BE2C (cell line): ENCODE measurements around the gene RALGPS1.

Source experiments
- DNase-seq: peaks from one replicate; pipeline ENCODE4 v3.0.0-alpha.2; 2020
- H3K27me3 ChIP-seq: fragments of 250-450 bp; sonication (Bioruptor Pico); 2 replicates; pipeline ENCODE4 v1.5.1; 2020; ENCODE audit warnings: mild to moderate bottlenecking
- H3K36me3 ChIP-seq: fragments of 250-450 bp; sonication (Bioruptor Pico); 2 replicates; pipeline ENCODE4 v1.5.1; 2020; ENCODE audit warnings: mild to moderate bottlenecking
- H3K4me1 ChIP-seq: fragments of 250-450 bp; sonication (Bioruptor Pico); 2 replicates; pipeline ENCODE4 v1.5.1; 2020
- H3K4me3 ChIP-seq: 2 replicates; pipeline ENCODE4 v1.5.1; 2011; ENCODE audit warnings: low read depth, low read length
- H3K9me3 ChIP-seq: fragments of 250-450 bp; sonication (Bioruptor Pico); 2 replicates; pipeline ENCODE4 v1.5.1; 2020
- TF ChIP-seq, protein P1 (sequence below): IDR thresholded peaks from 2 replicates; pipeline ENCODE4 v1.5.1; 2012; ENCODE audit warnings: mild to moderate bottlenecking, low read depth, low read length

RALGPS1 gene

DNA sequence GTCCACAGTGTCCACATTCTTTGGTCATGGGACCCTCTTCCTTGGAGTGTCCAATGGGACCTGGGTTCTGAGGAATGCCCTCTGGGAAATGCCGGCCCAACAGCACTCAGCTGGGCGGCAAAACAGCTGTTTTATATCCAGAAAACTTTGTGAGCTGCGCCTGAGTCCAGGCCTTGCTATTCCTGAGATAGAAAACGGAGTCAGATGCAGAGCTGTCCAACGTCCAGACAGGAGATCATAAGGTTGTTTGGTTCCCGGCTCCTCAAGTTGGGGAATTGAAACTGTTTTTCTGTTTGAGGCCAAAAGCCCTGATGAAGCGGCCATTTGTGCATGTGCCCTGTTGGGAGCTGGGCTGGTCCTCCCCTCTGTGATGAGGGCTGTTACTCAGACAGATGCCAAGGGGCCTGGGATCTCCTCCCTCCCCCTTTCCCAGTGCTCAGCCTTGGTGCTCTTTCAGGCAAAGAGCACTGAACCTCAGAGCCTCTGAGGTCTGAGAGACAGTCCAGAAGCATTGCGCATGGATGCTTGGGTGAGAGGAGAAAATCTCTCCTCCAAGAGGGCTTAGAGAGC is 283.4 kb downstream of the RALGPS1 start:
- no peaks in the 10 kb centered on the region for H3K36me3 ChIP-seq
- no peaks in the 10 kb centered on the region for H3K9me3 ChIP-seq
- peaks cover 3% of the 10 kb centered on the region; the same call in 1 of the 2 replicates for H3K4me1 ChIP-seq
- no peak overlapping the region for H3K4me3 ChIP-seq
- DNase-seq: no peak
- H3K27me3 ChIP-seq: no peaks in the 10 kb centered on the region
- TF ChIP-seq, protein P1, sequence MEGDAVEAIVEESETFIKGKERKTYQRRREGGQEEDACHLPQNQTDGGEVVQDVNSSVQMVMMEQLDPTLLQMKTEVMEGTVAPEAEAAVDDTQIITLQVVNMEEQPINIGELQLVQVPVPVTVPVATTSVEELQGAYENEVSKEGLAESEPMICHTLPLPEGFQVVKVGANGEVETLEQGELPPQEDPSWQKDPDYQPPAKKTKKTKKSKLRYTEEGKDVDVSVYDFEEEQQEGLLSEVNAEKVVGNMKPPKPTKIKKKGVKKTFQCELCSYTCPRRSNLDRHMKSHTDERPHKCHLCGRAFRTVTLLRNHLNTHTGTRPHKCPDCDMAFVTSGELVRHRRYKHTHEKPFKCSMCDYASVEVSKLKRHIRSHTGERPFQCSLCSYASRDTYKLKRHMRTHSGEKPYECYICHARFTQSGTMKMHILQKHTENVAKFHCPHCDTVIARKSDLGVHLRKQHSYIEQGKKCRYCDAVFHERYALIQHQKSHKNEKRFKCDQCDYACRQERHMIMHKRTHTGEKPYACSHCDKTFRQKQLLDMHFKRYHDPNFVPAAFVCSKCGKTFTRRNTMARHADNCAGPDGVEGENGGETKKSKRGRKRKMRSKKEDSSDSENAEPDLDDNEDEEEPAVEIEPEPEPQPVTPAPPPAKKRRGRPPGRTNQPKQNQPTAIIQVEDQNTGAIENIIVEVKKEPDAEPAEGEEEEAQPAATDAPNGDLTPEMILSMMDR: no peak

DNA sequence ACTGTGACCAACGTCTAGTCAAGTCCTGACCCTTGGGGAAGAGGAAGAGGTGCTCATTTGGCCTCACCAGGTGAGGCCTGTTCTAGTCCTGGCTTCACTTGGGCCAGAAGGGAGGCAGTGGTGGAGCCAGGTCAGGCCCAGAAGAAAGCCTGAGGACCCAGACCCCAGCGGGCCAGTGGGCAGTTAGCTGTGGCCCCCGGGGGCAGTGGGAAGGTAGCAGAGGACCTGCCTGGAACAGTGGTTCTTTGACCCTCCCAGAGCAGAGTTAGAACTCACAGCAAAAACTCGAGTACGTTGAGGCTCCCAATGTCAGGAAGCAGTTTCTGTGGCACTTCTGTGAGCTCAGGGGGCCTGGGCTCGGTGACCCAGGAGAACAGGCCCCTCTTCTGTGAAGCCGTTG is 284.0 kb downstream of the RALGPS1 start:
- Histone ChIP-seq H3K27me3 (no peaks in the 10 kb centered on the region), H3K36me3 (no peaks in the 10 kb centered on the region), H3K9me3 (no peaks in the 10 kb centered on the region), H3K4me1 (peaks cover 3% of the 10 kb centered on the region; the same call in 1 of the 2 replicates), H3K4me3 (no peak overlapping the region)
- TF ChIP-seq, protein P1: no peak
- no peak for DNase-seq

DNA sequence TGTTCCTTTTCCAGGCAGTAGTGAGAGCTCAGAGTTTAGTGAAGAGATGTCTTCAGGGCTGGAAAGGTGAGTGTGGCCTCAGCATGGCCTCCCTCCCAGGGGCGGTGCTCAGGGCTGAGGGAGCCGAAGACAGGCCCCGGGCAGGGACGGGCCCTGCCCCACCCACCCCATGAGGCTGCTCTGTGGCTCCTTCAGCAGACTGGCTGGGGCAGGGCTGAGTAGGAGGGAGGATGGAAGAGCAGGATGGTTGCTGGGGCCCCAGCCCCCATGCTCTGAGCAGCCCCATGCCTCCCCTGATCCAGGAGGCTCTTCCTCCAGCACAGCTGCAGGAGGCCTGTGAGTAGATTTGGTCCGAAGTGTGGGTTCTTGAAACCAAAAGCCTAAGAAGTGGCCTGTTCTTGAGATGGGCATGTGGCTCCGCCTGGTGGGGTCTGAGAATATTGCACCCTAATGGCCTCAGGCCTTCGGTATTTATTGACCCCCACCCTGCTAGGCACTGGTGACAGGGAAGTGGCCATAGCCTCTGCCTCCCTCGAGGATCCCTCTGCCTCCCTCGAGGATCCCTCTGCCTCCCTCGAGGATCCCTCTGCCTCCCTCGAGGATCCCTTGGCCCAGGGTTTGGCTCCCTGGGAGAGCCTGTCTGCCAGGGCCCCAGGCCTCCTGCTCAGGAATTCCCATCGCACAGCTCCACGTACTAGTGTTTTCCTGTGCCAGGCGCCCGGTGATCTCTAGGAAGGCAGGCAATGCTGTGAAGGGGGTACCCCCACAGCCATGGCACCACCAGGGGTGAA is 284.6 kb downstream of the RALGPS1 start:
- no peaks in the 10 kb centered on the region for H3K36me3 ChIP-seq
- TF ChIP-seq, protein P1: peak; percentile 92
- DNase-seq: peak; percentile 79

DNA sequence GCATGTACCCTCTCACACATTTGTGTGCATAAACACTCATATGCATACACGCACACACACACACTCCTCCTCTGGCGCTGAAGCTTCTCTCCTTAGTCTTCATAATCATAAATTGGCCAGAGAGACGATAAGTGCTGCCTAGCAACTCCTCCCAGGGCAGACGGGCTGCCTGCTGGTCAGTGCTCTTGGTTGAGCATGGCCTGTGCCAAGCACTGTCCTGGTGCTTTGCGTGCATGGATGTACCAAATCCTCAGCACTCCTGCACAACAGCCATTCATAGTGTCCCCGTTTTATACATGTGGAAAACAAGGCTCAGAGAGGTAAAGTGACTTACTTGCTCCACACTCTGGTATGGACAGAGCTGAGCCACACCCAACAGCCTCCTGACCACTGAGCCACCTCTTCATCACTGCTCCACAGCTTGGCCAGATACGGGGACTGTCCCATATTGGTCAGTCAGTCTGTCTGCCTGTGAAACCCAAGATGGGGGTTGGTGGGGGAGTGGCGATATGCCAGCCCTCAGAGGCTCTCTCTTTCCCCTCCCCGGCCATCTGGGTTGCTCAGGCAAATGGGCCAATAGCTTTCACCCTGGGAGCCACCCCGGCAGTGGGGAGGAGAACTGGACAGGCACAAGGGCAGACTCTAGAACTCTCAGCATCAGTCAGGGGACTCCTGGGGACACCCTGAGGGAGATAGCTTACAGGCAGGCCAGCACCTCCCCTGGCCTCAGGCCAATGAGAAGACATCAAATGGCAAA is 285.7 kb downstream of the RALGPS1 start:
- no peaks in the 10 kb centered on the region for H3K27me3 ChIP-seq
- H3K4me3 ChIP-seq: no peak overlapping the region
- no peak for DNase-seq
- H3K4me1 ChIP-seq: peaks cover 3% of the 10 kb centered on the region; the same call in 1 of the 2 replicates
- no peaks in the 10 kb centered on the region for H3K9me3 ChIP-seq
- H3K36me3 ChIP-seq: no peaks in the 10 kb centered on the region
- TF ChIP-seq, protein P1: no peak

More for the DNA sequence above, 284.6 kb downstream of the RALGPS1 start:
- Histone ChIP-seq H3K9me3 (no peaks in the 10 kb centered on the region), H3K27me3 (no peaks in the 10 kb centered on the region), H3K4me3 (no peak overlapping the region), H3K4me1 (peaks cover 3% of the 10 kb centered on the region; the same call in 1 of the 2 replicates)

DNA sequence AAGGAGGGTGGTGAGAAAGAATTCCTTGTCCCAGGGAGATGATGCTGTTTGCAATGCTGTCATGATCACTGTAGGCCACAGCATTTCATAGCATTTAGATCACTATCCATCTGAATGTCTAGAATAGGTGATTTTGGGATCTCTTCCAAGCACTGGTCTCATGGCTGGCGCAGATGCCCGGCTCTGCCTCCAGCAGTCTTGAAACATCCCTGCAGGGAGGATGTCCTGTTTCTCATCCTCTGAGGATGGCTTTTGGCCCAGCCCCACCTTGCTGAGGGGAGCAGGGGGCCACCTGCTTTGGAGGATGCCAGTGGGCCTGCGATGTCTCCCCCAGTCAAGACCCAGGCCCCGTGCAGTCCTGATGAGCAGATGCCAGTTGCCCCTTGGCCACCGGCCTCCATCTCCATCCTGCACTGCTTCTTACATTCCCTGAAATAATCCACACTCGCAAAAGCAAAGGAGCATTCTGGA is 286.5 kb downstream of the RALGPS1 start:
- Histone ChIP-seq H3K4me3 (no peak overlapping the region), H3K36me3 (no peaks in the 10 kb centered on the region), H3K9me3 (no peaks in the 10 kb centered on the region), H3K4me1 (peaks cover 6% of the 10 kb centered on the region), H3K27me3 (no peaks in the 10 kb centered on the region)
- DNase-seq: no peak
- TF ChIP-seq, protein P1: no peak
